HPDE6-E6E7 (cell line): ENCODE results near the gene RPTOR.
"Not testable (repeated sequence)": the region's sequence is repeated elsewhere in the genome, so short reads cannot be mapped to it uniquely, and the experiment has no call there.

Experiments used
- DNase-seq: peaks from one replicate; pipeline ENCODE4 v3.0.0; 2011; ENCODE audit warnings: missing footprints; ENCODE audit errors: extremely low spot score

RPTOR gene

GRCh38 chr17:80614332-80615047, 69.9 kb downstream of the RPTOR start:
- no peak for DNase-seq

- no peak for DNase-seq
Observed at GRCh38 chr17:80615376-80615775, 70.7 kb downstream of the RPTOR start.

- no peak for DNase-seq
Observed at GRCh38 chr17:80616705-80617104, 72.1 kb downstream of the RPTOR start.

GRCh38 chr17:80618304-80618703, 73.7 kb downstream of the RPTOR start:
- DNase-seq: no peak

GRCh38 chr17:80619535-80620235, 75.0 kb downstream of the RPTOR start:
- DNase-seq: peak; percentile 75

- no peak for DNase-seq
Observed at GRCh38 chr17:80621335-80621996, 76.8 kb downstream of the RPTOR start.

GRCh38 chr17:80621997-80622357, 77.3 kb downstream of the RPTOR start:
- DNase-seq: no peak

- no peak for DNase-seq
Observed at GRCh38 chr17:80624864-80625263, 80.2 kb downstream of the RPTOR start.

DNA sequence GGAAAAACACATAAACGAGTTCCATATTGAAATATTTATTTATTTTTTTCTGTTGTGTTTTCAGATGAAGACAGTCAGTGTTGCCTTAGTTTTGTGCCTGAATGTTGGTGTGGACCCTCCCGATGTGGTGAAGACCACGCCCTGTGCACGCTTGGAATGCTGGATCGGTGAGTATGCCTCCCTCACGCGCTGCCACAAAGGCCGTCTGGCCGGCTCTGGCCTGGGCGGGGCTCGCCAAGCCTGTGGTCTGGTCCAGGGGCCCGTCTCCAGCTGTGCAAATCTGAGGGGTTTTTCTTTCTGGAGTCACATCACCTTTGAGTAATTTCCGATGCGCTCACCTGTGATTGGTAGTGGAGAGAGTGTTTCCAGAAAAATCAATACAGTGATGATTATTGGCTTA, 81.0 kb downstream of the RPTOR start:
- no peak for DNase-seq

DNA sequence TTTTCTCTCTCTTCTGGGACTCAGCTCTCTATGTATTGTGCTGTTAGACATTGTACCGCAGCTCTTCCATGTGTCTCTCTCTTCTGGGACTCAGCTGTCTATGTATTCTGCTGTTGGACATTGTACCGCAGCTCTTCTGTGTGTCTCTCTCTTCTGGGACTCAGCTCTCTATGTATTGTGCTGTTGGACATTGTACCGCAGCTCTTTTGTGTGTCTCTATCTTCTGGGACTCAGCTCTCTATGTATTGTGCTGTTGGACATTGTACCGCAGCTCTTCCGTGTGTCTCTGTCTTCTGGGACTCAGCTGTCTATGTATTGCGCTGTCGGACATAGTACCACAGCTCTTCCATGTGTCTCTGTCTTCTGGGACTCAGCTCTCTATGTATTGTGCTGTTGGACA, 84.2 kb downstream of the RPTOR start:
- DNase-seq: not testable (repeated sequence)

DNA sequence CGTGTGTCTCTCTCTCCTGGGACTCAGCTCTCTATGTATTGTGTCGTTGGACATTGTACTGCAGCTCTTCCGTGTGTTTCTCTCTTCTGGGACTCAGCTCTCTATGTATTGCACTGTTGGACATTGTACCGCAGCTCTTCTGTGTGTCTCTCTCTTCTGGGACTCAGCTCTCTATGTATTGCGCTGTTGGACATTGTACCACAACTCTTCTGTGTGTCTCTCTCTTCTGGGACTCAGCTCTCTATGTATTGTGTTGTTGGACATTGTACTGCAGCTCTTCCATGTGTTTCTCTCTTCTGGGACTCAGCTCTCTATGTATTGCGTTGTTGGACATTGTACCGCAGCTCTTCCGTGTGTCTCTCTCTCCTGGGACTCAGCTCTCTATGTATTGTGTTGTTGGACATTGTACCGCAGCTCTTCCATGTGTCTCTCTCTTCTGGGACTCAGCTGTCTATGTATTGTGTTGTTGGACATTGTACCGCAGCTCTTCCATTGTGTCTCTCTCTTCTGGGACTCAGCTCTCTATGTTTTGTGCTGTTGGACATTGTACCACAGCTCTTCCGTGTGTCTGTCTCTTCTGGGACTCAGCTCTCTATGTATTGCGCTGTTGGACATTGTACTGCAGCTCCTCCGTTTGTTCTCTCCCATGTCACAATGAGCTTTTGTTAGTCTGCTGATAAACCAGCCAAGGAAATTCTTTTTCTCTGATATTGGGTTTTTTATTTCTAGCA, 84.8 kb downstream of the RPTOR start:
- no peak for DNase-seq

GRCh38 chr17:80630560-80631120, 86.0 kb downstream of the RPTOR start:
- no peak for DNase-seq

- no peak for DNase-seq
Observed at GRCh38 chr17:80631142-80632045, 86.8 kb downstream of the RPTOR start.

DNA sequence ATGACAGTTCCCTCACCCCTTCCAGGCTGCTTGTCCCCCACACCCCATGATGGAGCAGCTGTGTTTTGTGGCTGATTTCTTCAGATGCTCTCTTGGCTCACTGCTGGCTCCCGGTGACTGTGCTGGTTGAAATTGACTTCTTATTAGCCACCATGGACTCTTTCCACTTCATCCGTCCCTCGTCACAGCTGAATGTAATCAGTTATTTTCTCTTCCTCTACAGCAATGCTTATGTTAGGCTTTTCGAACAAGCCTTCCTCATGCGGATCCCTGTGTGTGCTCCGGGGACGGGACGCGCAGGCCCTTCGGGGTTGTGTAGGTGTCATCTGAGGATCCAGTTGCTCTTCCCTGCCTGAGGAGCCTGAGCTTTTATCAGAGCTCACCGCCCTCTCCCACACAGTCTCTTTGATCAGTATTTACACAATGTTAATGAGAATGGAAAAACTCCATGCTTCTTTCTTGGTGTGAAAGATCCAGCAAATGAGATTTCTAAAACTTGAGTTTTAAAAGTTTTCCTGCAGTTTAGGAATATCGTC, 87.5 kb downstream of the RPTOR start:
- no peak for DNase-seq

GRCh38 chr17:80633207-80633606, 88.6 kb downstream of the RPTOR start:
- no peak for DNase-seq

- DNase-seq: no peak
Observed at GRCh38 chr17:80633994-80634566, 89.4 kb downstream of the RPTOR start.

GRCh38 chr17:80636361-80637018, 91.9 kb downstream of the RPTOR start:
- no peak for DNase-seq

DNA sequence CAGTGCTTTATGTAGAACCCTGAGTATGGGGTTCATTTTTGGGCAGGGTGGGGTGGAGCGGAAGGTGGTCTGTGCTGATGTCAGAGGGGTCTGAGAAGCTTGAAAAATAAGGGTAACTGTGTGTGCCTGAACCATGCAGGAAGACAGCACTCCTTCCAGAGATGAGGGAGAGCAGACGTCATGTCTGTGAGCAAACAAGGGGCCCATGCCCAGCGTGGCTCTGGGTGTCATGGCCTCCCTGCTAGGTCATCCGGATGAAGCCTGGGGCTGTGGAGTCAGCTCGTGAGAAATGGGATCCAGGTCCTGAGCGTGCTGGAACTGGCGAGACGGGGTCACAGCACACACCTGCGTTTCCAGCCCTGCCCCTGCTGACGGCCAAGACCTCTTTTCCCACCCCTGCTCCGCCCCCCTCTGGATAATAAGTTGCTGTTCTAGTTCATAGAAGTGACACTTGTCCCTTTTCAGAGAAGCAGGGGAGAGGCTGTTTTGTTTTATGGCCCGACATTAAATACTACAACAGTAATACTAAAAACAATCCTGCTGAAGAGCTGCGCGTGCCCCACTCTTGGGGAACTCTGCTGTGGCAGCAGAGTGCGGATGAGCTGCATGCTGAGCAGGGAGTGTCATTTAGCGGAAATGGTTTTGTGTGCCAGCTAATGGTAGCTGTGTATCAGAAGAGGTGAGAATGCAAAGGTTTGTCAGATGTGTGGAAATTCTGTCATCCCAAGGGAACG, 92.6 kb downstream of the RPTOR start:
- no peak for DNase-seq

GRCh38 chr17:80639658-80640057, 95.0 kb downstream of the RPTOR start:
- DNase-seq: no peak
